GM11168 (cell line): Measurements from ENCODE around the gene IRF7.

Experiments used
- in situ Hi-C: fragments of 300-500 bp; cut with MboI; formaldehyde crosslinking; loops from one replicate; pipeline ENCODE4 v1.12.0; 2022; ENCODE audit warnings: low sequenced_read_pairs; ENCODE audit not compliant: unreplicated experiment

The IRF7 gene

GRCh38 chr11:641806-642370 is 26.1 kb upstream of the IRF7 start:
- in situ Hi-C loops, result no loop called here

- in situ Hi-C loops, result no loop called here
Observed at GRCh38 chr11:640021-640706, 24.4 kb upstream of the IRF7 start.

DNA sequence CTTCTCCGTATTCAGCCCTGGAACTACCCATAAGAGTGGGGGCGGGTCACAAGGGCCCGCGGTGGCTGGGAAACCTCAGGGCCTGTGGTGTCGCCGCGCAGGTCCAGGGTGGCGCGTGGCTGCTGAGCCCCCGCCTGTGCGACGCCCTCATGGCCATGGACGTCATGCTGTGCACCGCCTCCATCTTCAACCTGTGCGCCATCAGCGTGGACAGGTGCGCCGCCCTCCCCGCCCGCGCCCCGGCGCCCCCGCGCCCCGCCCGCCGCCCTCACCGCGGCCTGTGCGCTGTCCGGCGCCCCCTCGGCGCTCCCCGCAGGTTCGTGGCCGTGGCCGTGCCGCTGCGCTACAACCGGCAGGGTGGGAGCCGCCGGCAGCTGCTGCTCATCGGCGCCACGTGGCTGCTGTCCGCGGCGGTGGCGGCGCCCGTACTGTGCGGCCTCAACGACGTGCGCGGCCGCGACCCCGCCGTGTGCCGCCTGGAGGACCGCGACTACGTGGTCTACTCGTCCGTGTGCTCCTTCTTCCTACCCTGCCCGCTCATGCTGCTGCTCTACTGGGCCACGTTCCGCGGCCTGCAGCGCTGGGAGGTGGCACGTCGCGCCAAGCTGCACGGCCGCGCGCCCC is 23.7 kb upstream of the IRF7 start:
- in situ Hi-C loops, result no loop called here

GRCh38 chr11:638631-639331 is 23.0 kb upstream of the IRF7 start:
- in situ Hi-C loops, result no loop called here

DNA sequence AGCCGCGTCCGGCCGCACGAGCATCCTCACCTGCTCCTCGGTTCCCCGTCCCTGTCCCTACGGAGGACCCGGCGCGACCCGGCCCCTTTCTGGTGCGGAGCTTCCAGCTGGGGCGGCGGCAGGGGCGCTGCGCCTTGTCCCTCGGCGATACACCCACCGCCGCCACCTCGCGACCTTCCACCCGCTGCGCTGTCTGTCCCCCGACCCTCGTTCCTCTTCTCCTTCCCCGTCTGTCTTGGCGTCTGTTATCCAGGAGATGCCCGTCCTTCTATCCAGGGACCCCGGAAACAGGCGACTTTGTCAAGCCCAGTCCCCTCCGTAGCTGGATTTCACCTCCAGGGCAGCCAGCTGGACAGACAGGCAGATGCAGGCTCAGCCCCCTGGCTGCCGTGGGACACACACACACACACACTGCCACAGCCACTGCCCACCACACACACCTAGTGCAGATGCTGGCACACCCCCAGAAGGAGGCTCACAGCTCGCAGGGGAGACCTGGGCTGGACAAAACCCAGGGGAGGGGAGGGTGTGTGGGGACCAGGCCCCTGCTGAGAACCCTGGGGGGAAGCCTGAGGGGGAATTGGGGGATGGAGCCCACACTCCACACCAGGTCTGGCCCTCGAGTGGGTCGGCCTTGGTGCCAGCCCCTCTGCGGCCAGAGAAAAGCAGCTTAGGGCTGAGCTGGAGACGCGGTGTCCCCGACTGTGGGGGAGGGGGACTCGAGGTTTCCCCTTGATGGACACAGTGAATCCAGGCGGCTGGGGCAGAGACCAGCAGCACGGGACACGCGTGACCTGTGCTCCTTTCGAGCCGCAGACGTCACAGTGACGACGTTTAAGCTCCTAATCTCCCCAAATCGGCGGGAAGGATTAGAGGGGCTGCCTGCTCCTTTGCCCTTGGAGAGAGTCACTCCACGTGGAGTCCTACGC is 22.1 kb upstream of the IRF7 start:
- in situ Hi-C loops, result no loop called here

DNA sequence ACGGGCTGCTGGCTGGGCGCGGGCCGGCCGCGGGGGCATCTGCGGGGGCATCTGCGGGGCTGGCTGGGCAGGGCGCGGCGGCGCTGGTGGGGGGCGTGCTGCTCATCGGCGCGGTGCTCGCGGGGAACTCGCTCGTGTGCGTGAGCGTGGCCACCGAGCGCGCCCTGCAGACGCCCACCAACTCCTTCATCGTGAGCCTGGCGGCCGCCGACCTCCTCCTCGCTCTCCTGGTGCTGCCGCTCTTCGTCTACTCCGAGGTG is 21.5 kb upstream of the IRF7 start:
- in situ Hi-C loops, result no loop called here

GRCh38 chr11:636511-637332 is 21.0 kb upstream of the IRF7 start, which contains the start of gene DRD4:
DRD4 (plus strand) TSS chr11:637269; CDS start chr11:637305, 36 bp downstream.
- in situ Hi-C loops, result no loop called here

GRCh38 chr11:635945-636510 is 20.3 kb upstream of the IRF7 start:
- in situ Hi-C loops, result no loop called here

DNA sequence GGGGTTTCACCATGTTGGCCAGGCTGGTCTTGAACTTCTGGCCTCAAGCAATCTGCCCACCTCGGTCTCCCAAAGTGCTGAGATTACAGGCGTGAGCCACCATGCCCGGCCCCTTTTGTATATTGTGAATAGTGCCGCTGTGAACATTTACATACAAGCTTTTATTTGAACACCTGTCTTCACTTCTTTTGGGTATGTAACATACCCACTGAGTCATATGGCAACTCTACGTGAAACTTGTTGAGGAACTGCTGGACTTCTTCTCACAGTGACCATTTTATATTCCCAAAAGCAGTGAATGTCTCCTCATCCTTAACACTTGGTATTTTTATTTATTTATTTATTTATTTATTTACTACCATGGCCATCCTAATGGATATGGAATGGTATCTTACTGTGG is 15.1 kb upstream of the IRF7 start:
- in situ Hi-C loops, result no loop called here

DNA sequence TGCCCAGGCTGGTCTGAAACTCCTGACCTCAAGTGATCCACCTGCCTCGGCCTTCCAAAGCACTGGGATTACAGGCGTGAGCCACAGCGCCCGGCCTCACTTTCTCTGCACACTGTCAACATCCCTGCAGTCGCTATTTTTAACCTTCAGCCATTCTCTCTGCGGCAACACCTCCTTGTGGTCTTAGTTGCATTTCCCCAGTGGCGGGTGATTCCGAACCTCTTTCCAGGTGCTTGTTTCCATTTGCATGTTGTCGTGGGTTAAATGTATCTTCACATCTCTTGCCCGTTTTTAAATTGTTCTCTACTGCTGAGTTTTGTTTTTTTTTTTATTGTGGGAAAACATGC is 13.5 kb upstream of the IRF7 start:
- in situ Hi-C loops, result no loop called here

GRCh38 chr11:628056-628455 is 12.3 kb upstream of the IRF7 start:
- in situ Hi-C loops, result no loop called here

DNA sequence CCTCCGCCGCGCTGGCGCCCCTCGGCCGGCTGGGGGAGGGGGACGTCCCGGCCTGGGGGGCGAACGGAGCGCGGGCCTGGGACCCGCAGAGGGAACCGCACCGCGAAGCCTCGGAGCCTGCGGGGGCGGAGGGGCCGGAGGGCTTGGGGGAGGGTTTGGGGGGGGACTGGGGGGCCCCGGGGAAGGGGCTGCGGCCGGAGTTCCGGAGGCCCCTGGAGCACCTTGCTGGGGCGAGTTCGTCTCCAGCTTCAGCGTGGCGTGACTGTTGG is 11.5 kb upstream of the IRF7 start:
- in situ Hi-C loops, result no loop called here

- in situ Hi-C loops, result no loop called here
Observed at GRCh38 chr11:626475-627307, 10.9 kb upstream of the IRF7 start, which contains the start of gene SCT. SCT (minus strand) TSS chr11:627181; CDS start chr11:627143, 38 bp downstream.

DNA sequence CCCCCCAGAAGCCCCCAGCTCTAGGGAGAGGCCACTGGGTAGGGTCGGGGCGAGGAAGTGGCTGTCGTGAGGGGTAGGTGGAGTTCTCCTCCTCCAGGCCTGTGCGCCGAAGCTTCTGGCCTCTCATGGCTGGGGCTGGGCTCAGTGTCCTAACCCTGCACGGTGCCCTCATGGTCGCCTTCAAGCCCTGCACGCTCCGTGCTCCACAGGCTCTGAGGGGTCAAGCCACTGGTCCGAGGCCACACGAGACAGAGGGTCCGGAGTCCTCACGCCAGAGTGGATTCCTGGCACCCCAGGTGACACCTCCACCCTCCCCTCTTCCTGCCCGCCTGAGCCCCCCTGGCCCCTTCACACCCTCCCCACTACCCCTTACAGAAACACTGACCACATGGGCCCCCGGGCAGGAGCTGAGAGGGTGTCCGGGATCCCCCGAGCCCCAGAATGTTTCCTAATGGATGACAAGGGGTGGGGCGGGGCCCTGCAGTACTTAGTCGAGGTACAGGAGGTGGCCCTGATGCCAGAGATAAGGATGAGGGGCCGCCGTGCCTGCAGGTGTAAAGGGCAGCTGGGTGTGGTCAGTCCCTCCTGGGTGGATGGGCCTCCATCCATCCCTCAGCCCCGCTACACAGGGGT is 10.0 kb upstream of the IRF7 start:
- in situ Hi-C loops, result no loop called here

GRCh38 chr11:624705-625635 is 9.2 kb upstream of the IRF7 start, which contains the start of gene CDHR5:
CDHR5 (minus strand) TSS chr11:624955; CDS start chr11:624902, 53 bp downstream.
- in situ Hi-C loops, result no loop called here

GRCh38 chr11:623999-624704 is 8.4 kb upstream of the IRF7 start:
- in situ Hi-C loops, result no loop called here
